Mesendoderm (in vitro differentiated cells): ENCODE measurements around the gene EIF4E1B. TPM values are rescaled to one million over a fixed set of nuclear protein-coding genes. Genes with fewer than 3 reads are reported as not detected.

Experiments used
- small RNA-seq: library from polyadenylated mRNA; stranded (forward); fragments of <200 nt; extraction: miRNeasy Mini kit (QIAGEN cat#:217004); gene quantifications from one replicate; pipeline ENCODE3, GENCODE V24; 2013; ENCODE audit not compliant: insufficient read depth

The EIF4E1B gene

Small RNAs within 50 kb of the gene (small RNA-seq; reads per million reads assigned to genes)
- gene MIR4281 = not detected
